Measurements from ENCODE around the gene MAGEA9B. TPM values are rescaled to one million over a fixed set of nuclear protein-coding genes. Genes with fewer than 3 reads are reported as not detected.
"Not testable (repeated sequence)": the region's sequence is repeated elsewhere in the genome, so short reads cannot be mapped to it uniquely, and the experiment has no call there.

The MAGEA9B gene, protein sequence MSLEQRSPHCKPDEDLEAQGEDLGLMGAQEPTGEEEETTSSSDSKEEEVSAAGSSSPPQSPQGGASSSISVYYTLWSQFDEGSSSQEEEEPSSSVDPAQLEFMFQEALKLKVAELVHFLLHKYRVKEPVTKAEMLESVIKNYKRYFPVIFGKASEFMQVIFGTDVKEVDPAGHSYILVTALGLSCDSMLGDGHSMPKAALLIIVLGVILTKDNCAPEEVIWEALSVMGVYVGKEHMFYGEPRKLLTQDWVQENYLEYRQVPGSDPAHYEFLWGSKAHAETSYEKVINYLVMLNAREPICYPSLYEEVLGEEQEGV
- 0.31 TPM in 1 of 2 replicates, not detected in the other for total RNA-seq (2021)
- long read RNA-seq: 0 reads

DNA sequence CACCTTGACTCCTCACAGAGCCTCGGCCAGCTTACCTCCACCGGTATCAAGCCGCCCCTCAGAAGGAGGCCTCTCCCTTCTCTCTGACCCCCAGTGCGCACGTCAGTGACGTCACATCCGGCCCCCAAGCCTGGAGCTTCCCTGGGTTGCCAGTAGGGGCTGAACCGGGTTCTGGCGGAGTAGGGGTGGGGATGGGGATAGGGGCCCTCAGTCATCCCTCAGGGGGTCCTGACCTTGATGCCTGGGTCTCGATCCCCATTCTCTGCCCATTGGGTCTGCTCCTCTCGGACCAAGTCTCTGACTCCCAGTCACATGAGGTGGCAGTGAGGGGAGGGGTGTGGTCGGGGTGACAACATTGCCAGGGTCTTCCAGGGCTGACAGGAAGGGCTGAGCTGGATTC is at the start of gene MAGEA9B:
Gene MAGEA9B (minus strand): TSS at position 101 of the 400 bp plus-strand sequence. CDS start 4,280 bp downstream, outside the sequence.
- H3K36me3 Mint-ChIP-seq (ENCODE audit: insufficient read depth in 1 of 3, low read depth in 3 of 3); H4K8ac ChIP-seq (replicated peaks; ENCODE audit: insufficient read length, low read depth, low read length); H3K4me2 ChIP-seq (ENCODE audit: insufficient read depth, insufficient read length, low read length); H3K23me2 ChIP-seq (ENCODE audit: insufficient read length, low read depth, low read length, poor library complexity, severe bottlenecking); H3K9ac ChIP-seq (ENCODE audit: extremely low read depth, insufficient read length, low read length); H3K4me1 ChIP-seq (ENCODE audit: insufficient read depth, low read length); DNase-seq; H3K4me1 Mint-ChIP-seq; H3K4me3 Mint-ChIP-seq; H3K18ac ChIP-seq (ENCODE audit: insufficient read length, low read depth, low read length); H2AFZ ChIP-seq (ENCODE audit: low read length); H3K9me3 Mint-ChIP-seq; H2BK12ac ChIP-seq (ENCODE audit: insufficient read length, low read depth, low read length); H3K27ac Mint-ChIP-seq; H3K79me2 ChIP-seq (ENCODE audit: insufficient read depth, low read length); H3K27ac ChIP-seq (ENCODE audit: insufficient read length, low read depth, low read length); H3K56ac ChIP-seq (ENCODE audit: insufficient read length, low read depth, low read length); H3K79me1 ChIP-seq (ENCODE audit: insufficient read depth, low read depth, low read length, poor library complexity, severe bottlenecking); H3K4ac ChIP-seq (ENCODE audit: low read depth, low read length); H2BK5ac ChIP-seq (ENCODE audit: insufficient read length, low read length); H3K23ac ChIP-seq (ENCODE audit: insufficient read length, low read depth, low read length); H4K20me1 ChIP-seq (ENCODE audit: control insufficient read depth, insufficient read depth, insufficient read length); H3T11ph ChIP-seq (ENCODE audit: low read length); H4K5ac ChIP-seq (ENCODE audit: insufficient read length, low read depth, low read length); H2AK5ac ChIP-seq (ENCODE audit: insufficient read length, low read length); H2BK20ac ChIP-seq (ENCODE audit: low read depth, low read length, poor library complexity, severe bottlenecking); H3K27me3 Mint-ChIP-seq (ENCODE audit: low read depth); H3K27me3 ChIP-seq (ENCODE audit: insufficient read depth, low read length); H2BK15ac ChIP-seq (ENCODE audit: low read depth, low read length); H3K14ac ChIP-seq (ENCODE audit: insufficient read depth, low read length); H4K91ac ChIP-seq (ENCODE audit: insufficient read length, low read depth, low read length); H2BK120ac ChIP-seq (ENCODE audit: low read depth, low read length, poor library complexity, severe bottlenecking); H3K9me3 ChIP-seq (ENCODE audit: control insufficient read depth, low read depth, low read length): not testable (repeated sequence)
- WGBS (ENCODE audit: extremely low coverage, insufficient read length, low lambda C conversion rate): no CpG with 5 or more reads among the region's 12 CpGs
